Left lung (tissue), 10 donors: ENCODE measurements around the gene TBCD. TPM values are rescaled to one million over a fixed set of nuclear protein-coding genes. Genes with fewer than 3 reads are reported as not detected.

Experiments
- ATAC-seq: fragments of 200-7000 bp; cut with Tn5 transposase; one replicate; pipeline ENCODE4 v1.9.1; 2020; ENCODE audit warnings: moderate library complexity
- DNase-seq, 4 donors: peaks; one replicate each; pipeline ENCODE4 v3.0.0-alpha.2; 2013 to 2020
- H3K27ac ChIP-seq, 2 donors: fragments of 200-600 bp; sonication (generic) in 1 of 2; one replicate each; pipeline versions ENCODE4 v1.5.0 to v1.8.0; 2020 to 2021
- H3K27me3 ChIP-seq, 2 donors: fragments of 200-600 bp; sonication (generic) in 1 of 2; one replicate each; pipeline versions ENCODE4 v1.5.0 to v1.8.0; 2020 to 2021
- H3K36me3 ChIP-seq, 2 donors: fragments of 200-600 bp; sonication (generic) in 1 of 2; one replicate each; pipeline versions ENCODE4 v1.5.0 to v1.8.0; 2020 to 2021
- H3K4me1 ChIP-seq, 2 donors: fragments of 200-600 bp; one replicate each; pipeline ENCODE4 v1.8.0; 2021
- H3K4me3 ChIP-seq, 2 donors: fragments of 200-600 bp; sonication (generic) in 1 of 2; one replicate each; pipeline versions ENCODE4 v1.5.0 to v1.8.0; 2020 to 2021; ENCODE audit warnings: mild to moderate bottlenecking in 1 of 2
- H3K9me3 ChIP-seq, 2 donors: fragments of 200-600 bp; sonication (generic) in 1 of 2; one replicate each; pipeline versions ENCODE4 v1.5.0 to v1.8.0; 2020 to 2021
- intact Hi-C, 2 donors: fragments of 100-400 bp; cut with DNase I; formaldehyde crosslinking; loops; one replicate each; pipeline versions ENCODE4 v1.11.2 to v1.14.2; 2022
- polyA plus RNA-seq, 6 donors: library from polyadenylated mRNA; unstranded; fragments of 120-200 nt; gene quantifications; one replicate each; pipeline ENCODE4 v1.2.1, GENCODE V29; 2013; ENCODE audit not compliant: insufficient read length in 6 of 6
- total RNA-seq, 2 donors: library from RNA; stranded (reverse); fragmentation: NEBNext Ultra II Directional; extraction: Animal tissue kit (Norgen Biotek cat#: 25700); gene quantifications; one replicate each; pipeline ENCODE4 v1.2.1, GENCODE V29; 2021
- TF ChIP-seq, protein P1 (sequence below), 2 donors: fragments of 200-600 bp; sonication (generic) in 1 of 2; IDR thresholded peaks; one replicate each; pipeline versions ENCODE4 v1.5.0 to v1.8.0; 2021; ENCODE audit warnings: antibody characterized with exemption in 2 of 2
- donor health status: DM: no; HTN: yes; CAD: no.
- donor health status: DM: no; HTN: no; CAD: no.

The TBCD gene
- total and polyA plus RNA-seq, 8 donors: 87.2 to 133 (median 104) TPM

DNA sequence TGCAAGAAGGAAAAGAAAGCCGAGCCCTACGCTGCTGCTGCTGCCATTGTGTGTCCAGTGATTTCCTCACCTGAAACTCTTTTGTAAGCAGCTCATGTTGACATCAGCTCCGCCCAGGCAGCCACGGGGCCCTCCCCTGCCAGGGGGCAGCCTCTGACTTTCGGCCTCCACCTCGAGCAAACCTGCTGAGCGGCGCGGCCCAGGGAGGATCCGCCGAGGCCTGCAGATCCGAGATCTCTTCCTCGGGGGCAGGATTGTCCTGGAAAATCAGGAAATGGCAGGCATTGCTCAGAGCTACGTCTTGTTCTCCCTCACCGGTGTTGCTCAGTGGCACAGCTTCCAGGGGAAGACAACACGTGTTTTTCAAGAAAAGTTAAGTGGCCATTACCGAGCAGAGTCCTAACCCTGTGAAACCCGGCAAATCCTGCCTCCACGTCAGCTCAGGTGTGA, 123.6 kb downstream of the TBCD start:
- intact Hi-C loops: no loop called here
- peak in 3 of 4 donors; percentile 59 to 87 (median 75) for DNase-seq
- Histone ChIP-seq H3K4me3 (no peak overlapping the region), H3K9me3 (no peaks in the 10 kb centered on the region), H3K4me1 (peaks cover 34 to 62% of the 10 kb centered on the region in 2 donors), H3K27me3 (no peaks in the 10 kb centered on the region), H3K27ac (peak overlapping the region; percentile 79 to 81), H3K36me3 (peaks cover 0 to 22% of the 10 kb centered on the region in 2 donors)
- peak; percentile 67 for ATAC-seq
- TF ChIP-seq, protein P1, sequence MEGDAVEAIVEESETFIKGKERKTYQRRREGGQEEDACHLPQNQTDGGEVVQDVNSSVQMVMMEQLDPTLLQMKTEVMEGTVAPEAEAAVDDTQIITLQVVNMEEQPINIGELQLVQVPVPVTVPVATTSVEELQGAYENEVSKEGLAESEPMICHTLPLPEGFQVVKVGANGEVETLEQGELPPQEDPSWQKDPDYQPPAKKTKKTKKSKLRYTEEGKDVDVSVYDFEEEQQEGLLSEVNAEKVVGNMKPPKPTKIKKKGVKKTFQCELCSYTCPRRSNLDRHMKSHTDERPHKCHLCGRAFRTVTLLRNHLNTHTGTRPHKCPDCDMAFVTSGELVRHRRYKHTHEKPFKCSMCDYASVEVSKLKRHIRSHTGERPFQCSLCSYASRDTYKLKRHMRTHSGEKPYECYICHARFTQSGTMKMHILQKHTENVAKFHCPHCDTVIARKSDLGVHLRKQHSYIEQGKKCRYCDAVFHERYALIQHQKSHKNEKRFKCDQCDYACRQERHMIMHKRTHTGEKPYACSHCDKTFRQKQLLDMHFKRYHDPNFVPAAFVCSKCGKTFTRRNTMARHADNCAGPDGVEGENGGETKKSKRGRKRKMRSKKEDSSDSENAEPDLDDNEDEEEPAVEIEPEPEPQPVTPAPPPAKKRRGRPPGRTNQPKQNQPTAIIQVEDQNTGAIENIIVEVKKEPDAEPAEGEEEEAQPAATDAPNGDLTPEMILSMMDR (IDR thresholded peaks at IDR 0.05): no peak

DNA sequence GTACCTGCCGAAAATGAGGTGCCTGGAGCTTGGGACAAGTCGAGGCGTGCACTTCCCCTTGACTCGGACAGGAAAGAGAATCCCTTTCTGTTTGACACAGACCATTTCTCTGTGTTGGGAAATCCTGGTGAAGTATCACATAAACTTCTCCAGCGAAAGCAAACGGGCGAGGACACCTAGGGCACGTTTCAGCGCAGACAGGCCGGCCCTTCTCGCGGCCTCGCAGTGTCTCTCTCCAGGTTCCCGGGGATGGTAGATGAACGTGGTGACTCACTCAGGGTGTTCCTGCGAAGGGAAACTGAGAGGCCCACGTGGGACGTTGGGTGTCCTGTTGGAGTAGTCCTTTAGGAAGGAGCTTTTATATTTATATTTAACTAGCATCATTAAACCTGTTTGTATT, 124.3 kb downstream of the TBCD start:
- intact Hi-C loops: no loop called here
- peaks cover 38 to 68% of the 10 kb centered on the region in 2 donors for H3K4me1 ChIP-seq
- H3K4me3 ChIP-seq: no peak overlapping the region
- ATAC-seq: peak; percentile 57
- TF ChIP-seq, protein P1 (IDR thresholded peaks at IDR 0.05): no peak
- H3K9me3 ChIP-seq: no peaks in the 10 kb centered on the region
- peak overlapping the region; percentile 79 to 81 for H3K27ac ChIP-seq
- peak in 1 of 4 donors; percentile 83 for DNase-seq
- peaks cover 0 to 15% of the 10 kb centered on the region in 2 donors for H3K36me3 ChIP-seq
- H3K27me3 ChIP-seq: no peaks in the 10 kb centered on the region

DNA sequence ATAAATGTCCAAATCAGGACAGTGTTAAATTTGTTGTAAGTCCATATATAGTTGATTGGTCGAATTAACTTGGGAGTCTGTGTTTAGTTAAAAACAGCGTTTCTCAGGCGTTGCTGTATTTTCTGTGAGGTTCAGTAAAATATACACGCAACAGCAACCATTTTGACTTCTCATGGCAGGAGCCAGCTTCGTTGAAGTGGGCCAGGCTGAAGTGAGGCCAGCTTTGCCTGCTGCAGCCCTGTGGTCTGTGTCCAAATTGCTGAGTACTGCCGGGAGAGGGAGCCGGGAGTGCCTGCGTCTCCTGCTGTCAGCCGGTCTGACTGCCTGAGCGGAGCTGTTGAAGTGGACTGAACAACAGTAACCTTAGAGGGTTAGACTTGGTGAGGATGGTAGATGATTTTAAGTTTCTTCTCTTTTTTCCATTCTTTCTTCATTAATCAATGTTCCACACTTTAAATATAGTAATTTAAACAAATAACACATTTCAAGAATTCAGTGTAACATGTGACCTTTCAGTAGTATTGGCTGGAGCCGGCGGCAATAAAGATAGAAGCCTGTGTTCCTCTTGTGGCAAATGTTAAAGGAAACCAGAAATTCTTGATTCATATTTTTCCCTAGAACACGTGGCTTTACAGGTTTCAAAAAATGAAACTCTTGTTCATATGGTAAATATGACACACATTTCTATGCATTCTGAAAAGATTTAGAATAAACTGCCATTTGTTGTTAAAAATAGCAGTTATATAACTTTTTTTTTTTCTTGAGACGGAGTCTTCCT, 124.9 kb downstream of the TBCD start:
- Histone ChIP-seq H3K27me3 (no peaks in the 10 kb centered on the region), H3K9me3 (no peaks in the 10 kb centered on the region), H3K4me1 (peaks cover 43 to 74% of the 10 kb centered on the region in 2 donors), H3K27ac (peak overlapping the region; percentile 79 to 81), H3K36me3 (peaks cover 0 to 8% of the 10 kb centered on the region in 2 donors), H3K4me3 (no peak overlapping the region)
- peak in 3 of 4 donors; percentile 87 to 90 (median 89) for DNase-seq
- peak; percentile 82 for ATAC-seq
- TF ChIP-seq, protein P1 (IDR thresholded peaks at IDR 0.05): peak; percentile 32 to 33
- intact Hi-C loops: no loop called here

DNA sequence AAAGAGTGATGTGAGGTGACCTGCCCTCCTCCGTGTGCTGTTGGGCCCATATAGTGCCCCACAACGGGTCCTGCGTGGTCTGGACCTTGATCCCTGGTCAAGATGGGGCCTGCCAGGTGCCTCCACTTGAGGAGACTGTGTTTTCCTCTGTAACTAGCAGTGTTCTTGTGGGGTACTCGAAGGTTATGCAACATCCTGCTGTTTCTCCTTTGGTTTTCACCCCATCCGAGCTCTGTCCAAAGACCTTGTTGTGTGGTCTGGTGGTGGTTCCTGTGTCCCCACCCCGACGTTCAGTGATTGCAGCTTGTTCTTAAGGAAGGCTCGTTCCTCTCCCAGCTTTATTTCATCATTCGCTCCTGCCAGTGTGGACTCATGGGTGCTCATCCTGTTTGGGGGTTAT, 126.7 kb downstream of the TBCD start:
- peak overlapping the region; percentile 37 to 79 for H3K27ac ChIP-seq
- H3K9me3 ChIP-seq: no peaks in the 10 kb centered on the region
- peaks cover 55 to 92% of the 10 kb centered on the region in 2 donors for H3K4me1 ChIP-seq
- TF ChIP-seq, protein P1 (IDR thresholded peaks at IDR 0.05): no peak
- no peak overlapping the region for H3K4me3 ChIP-seq
- intact Hi-C loops: no loop called here
- DNase-seq: peak in 1 of 4 donors; percentile 70
- H3K36me3 ChIP-seq: peaks cover 0 to 3% of the 10 kb centered on the region in 2 donors
- H3K27me3 ChIP-seq: no peaks in the 10 kb centered on the region
- ATAC-seq: no peak

DNA sequence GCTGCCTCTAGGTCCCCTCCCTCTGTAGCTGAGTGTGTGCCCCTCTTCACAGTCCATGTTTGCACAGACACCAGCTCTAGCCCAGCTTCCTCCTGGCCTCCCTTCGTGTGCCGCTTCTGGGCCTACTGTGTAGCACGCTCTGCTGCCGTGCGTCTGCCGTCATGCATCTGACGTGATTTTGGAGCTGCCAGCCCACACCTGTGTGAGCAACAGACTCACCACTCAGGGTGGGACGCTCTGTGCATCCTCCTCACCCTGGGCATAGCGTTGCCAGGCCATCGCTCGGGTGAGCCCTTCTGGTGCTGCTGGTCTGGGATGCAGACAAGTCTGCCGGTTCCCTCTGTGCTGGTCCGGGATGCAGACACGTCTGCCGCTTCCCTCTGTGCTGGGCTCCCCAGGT, 127.4 kb downstream of the TBCD start:
- H3K4me3 ChIP-seq: no peak overlapping the region
- no peak for ATAC-seq
- H3K27me3 ChIP-seq: no peaks in the 10 kb centered on the region
- H3K4me1 ChIP-seq: peaks cover 55 to 97% of the 10 kb centered on the region in 2 donors
- no peak overlapping the region for H3K27ac ChIP-seq
- intact Hi-C loops: no loop called here
- TF ChIP-seq, protein P1 (IDR thresholded peaks at IDR 0.05): no peak
- H3K9me3 ChIP-seq: no peaks in the 10 kb centered on the region
- peaks cover 0 to 3% of the 10 kb centered on the region in 2 donors for H3K36me3 ChIP-seq
- peak in 1 of 4 donors; percentile 52 for DNase-seq
